ENCODE data around the gene NUF2.
"Not testable (repeated sequence)": the region's sequence is repeated elsewhere in the genome, so short reads cannot be mapped to it uniquely, and the experiment has no call there.

DNA sequence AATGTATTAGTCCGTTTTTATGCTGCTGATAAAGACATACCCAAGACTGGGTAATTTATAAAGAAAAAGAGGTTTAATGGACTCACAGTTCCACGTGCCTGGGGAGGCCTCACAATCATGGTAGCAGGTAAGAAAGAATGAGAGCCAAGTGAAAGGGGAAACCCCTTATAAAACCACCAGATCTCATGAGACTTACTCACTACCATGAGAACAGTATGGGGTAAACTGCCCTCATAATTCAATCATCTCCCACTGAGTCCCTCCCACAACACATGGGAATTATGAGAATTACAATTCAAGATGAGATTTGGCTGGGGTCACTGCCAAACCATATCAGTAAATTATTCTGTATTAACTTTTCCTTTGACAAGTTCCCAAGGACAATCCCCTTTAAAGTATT, 36.9 kb upstream of the NUF2 start:
- TF ChIP-seq EP300 (IDR thresholded peaks at IDR 0.05), result not testable (repeated sequence)
- TF ChIP-seq, protein P1, sequence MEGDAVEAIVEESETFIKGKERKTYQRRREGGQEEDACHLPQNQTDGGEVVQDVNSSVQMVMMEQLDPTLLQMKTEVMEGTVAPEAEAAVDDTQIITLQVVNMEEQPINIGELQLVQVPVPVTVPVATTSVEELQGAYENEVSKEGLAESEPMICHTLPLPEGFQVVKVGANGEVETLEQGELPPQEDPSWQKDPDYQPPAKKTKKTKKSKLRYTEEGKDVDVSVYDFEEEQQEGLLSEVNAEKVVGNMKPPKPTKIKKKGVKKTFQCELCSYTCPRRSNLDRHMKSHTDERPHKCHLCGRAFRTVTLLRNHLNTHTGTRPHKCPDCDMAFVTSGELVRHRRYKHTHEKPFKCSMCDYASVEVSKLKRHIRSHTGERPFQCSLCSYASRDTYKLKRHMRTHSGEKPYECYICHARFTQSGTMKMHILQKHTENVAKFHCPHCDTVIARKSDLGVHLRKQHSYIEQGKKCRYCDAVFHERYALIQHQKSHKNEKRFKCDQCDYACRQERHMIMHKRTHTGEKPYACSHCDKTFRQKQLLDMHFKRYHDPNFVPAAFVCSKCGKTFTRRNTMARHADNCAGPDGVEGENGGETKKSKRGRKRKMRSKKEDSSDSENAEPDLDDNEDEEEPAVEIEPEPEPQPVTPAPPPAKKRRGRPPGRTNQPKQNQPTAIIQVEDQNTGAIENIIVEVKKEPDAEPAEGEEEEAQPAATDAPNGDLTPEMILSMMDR (IDR thresholded peaks at IDR 0.05), result not testable (repeated sequence)
